ENCODE results near the gene NKIRAS1. TPM values are rescaled to one million over a fixed set of nuclear protein-coding genes. Genes with fewer than 3 reads are reported as not detected.

The NKIRAS1 gene
- total RNA-seq, 2 experiments from 2014 or later: 4.0 to 4.7 TPM

DNA sequence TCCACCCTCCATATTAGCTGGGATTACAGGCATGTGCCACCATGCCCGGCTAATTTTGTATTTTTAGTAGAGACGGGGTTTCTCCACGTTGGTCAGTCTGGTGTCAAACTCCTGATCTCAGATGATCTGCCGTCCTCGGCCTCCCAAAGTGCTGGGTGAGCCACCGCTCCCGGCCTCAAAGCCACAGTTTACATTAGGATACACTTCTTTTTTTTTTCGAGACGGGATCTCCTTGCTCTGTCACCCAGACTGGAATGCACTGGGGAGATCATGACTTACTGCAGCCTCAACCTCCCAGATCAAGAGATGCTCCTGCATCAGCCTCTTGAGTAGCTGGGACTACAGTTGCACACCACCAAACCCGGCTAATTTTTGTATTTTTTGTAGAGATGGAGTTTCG lies 25.8 kb upstream of the NKIRAS1 start:
- Histone ChIP-seq H4K20me1 (ENCODE audit: insufficient read depth, low read length) (no peaks in the 10 kb centered on the region), H3K4me1 (ENCODE audit: insufficient read depth, low read length, poor library complexity, severe bottlenecking) (peaks cover 20% of the 10 kb centered on the region), H3K27ac (ENCODE audit: low read depth, low read length, poor library complexity, severe bottlenecking) (no peak overlapping the region), H3K79me2 (ENCODE audit: insufficient read depth, low read depth, low read length) (peaks cover 9% of the 10 kb centered on the region; the same call in 1 of the 2 replicates), H3K9me2 (ENCODE audit: insufficient read depth, low read length) (no peaks in the 10 kb centered on the region), H3K4me2 (ENCODE audit: low read length) (no peak overlapping the region), H3K4me3 (ENCODE audit: low read depth, low read length, poor library complexity, severe bottlenecking) (no peak overlapping the region), H2AFZ (ENCODE audit: low read length) (no peak overlapping the region), H3K9me3 (ENCODE audit: low read length) (no peaks in the 10 kb centered on the region), H3K36me3 (ENCODE audit: insufficient read depth, low read length) (no peaks in the 10 kb centered on the region)
- TF ChIP-seq EZH2phosphoT487 (IDR thresholded peaks at IDR 0.05; ENCODE audit: borderline replicate concordance, low read depth, low read length): no peak
- TF ChIP-seq, protein P1, sequence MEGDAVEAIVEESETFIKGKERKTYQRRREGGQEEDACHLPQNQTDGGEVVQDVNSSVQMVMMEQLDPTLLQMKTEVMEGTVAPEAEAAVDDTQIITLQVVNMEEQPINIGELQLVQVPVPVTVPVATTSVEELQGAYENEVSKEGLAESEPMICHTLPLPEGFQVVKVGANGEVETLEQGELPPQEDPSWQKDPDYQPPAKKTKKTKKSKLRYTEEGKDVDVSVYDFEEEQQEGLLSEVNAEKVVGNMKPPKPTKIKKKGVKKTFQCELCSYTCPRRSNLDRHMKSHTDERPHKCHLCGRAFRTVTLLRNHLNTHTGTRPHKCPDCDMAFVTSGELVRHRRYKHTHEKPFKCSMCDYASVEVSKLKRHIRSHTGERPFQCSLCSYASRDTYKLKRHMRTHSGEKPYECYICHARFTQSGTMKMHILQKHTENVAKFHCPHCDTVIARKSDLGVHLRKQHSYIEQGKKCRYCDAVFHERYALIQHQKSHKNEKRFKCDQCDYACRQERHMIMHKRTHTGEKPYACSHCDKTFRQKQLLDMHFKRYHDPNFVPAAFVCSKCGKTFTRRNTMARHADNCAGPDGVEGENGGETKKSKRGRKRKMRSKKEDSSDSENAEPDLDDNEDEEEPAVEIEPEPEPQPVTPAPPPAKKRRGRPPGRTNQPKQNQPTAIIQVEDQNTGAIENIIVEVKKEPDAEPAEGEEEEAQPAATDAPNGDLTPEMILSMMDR (conservative IDR thresholded peaks at IDR 0.05; ENCODE audit: low read length): no peak
- intact Hi-C loops (cut with micrococcal nuclease; ENCODE audit: unreplicated experiment): loop anchor here (10.0 kb wide), 1 partner anchor 328 kb away; no protein-coding TSS in a partner anchor
- DNase-seq (ENCODE audit: low spot score): no peak
- BruUV-seq (replicated peaks): no TSS peak
- ChIA-PET CTCF (ENCODE audit: unreplicated experiment) (no interaction called here), POLR2A (no interaction called here)

DNA sequence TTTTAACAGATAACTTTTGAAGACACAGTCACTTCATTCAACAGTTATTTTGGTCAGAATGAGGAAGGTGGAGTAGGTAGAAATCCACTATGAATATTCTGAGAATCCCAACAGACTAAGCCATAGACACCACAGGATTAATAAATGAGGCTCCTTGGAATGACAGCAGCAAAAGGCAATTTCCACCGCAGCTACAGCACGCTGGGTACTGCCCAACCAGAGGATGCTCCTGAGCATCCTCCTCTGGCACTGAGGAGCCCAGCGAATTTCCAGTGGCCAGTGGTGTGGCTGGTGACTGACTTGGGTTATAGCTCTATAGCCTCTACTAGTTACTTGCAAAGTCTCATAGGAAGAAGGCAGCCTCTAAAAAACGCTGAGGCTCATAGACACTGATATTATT lies 24.6 kb upstream of the NKIRAS1 start:
- ChIA-PET CTCF (ENCODE audit: unreplicated experiment) (no interaction called here), POLR2A (interaction anchor here (0.6 to 1.3 kb wide), 5 partner anchors 9 to 540 kb away, joined by 3 to 9 read pairs (median 4); no protein-coding TSS in a partner anchor)
- intact Hi-C loops (cut with micrococcal nuclease; ENCODE audit: unreplicated experiment): loop anchor here (10.0 kb wide), 1 partner anchor 327 kb away; no protein-coding TSS in a partner anchor
- DNase-seq (ENCODE audit: low spot score): no peak
- Histone ChIP-seq H2AFZ (ENCODE audit: low read length) (no peak overlapping the region), H3K9me3 (ENCODE audit: low read length) (no peaks in the 10 kb centered on the region), H3K4me3 (ENCODE audit: low read depth, low read length, poor library complexity, severe bottlenecking) (no peak overlapping the region), H3K27ac (ENCODE audit: low read depth, low read length, poor library complexity, severe bottlenecking) (no peak overlapping the region), H3K9me2 (ENCODE audit: insufficient read depth, low read length) (no peaks in the 10 kb centered on the region), H4K20me1 (ENCODE audit: insufficient read depth, low read length) (no peaks in the 10 kb centered on the region), H3K4me2 (ENCODE audit: low read length) (no peak overlapping the region), H3K79me2 (ENCODE audit: insufficient read depth, low read depth, low read length) (peaks cover under 1% of the 10 kb centered on the region; the same call in 1 of the 2 replicates), H3K4me1 (ENCODE audit: insufficient read depth, low read length, poor library complexity, severe bottlenecking) (peaks cover 10% of the 10 kb centered on the region), H3K36me3 (ENCODE audit: insufficient read depth, low read length) (no peaks in the 10 kb centered on the region)
- BruUV-seq (replicated peaks): no TSS peak
- no peak for TF ChIP-seq EZH2phosphoT487 (IDR thresholded peaks at IDR 0.05; ENCODE audit: borderline replicate concordance, low read depth, low read length)
- TF ChIP-seq, protein P1 (conservative IDR thresholded peaks at IDR 0.05; ENCODE audit: low read length): no peak

DNA sequence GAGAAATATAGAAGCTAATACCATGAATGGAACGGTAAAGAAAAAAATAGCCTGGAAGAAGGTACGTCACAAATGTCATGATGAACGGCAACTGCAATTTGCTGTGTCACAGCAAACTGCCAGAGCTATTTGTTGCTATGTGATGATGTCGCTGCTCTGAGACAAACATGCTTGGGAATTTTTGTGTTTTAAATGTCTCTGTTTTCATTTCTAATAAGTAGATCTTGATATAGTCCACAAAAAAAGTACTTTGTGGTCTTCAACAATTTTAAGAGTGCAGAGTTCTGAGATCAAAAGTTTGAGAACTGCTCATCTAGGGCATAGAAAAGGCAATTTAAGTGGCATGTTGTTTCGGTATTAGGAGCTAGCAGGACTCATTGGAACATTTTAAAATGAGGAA lies 24.0 kb upstream of the NKIRAS1 start:
- H3K36me3 ChIP-seq (ENCODE audit: insufficient read depth, low read length): no peaks in the 10 kb centered on the region
- no peak for DNase-seq (ENCODE audit: low spot score)
- no peaks in the 10 kb centered on the region for H3K9me3 ChIP-seq (ENCODE audit: low read length)
- TF ChIP-seq, protein P1 (conservative IDR thresholded peaks at IDR 0.05; ENCODE audit: low read length): no peak
- no peak for TF ChIP-seq EZH2phosphoT487 (IDR thresholded peaks at IDR 0.05; ENCODE audit: borderline replicate concordance, low read depth, low read length)
- ChIA-PET POLR2A (interaction anchor here (0.6 to 1.3 kb wide), 11 partner anchors 10 to 860 kb away, joined by 3 to 9 read pairs (median 3); no protein-coding TSS in a partner anchor), CTCF (ENCODE audit: unreplicated experiment) (no interaction called here)
- intact Hi-C loops (cut with micrococcal nuclease; ENCODE audit: unreplicated experiment): loop anchor here (10.0 kb wide), 1 partner anchor 326 kb away; no protein-coding TSS in a partner anchor
- H3K9me2 ChIP-seq (ENCODE audit: insufficient read depth, low read length): no peaks in the 10 kb centered on the region
- H3K4me2 ChIP-seq (ENCODE audit: low read length): no peak overlapping the region
- peaks cover 10% of the 10 kb centered on the region for H3K4me1 ChIP-seq (ENCODE audit: insufficient read depth, low read length, poor library complexity, severe bottlenecking)
- no peaks in the 10 kb centered on the region for H4K20me1 ChIP-seq (ENCODE audit: insufficient read depth, low read length)
- H3K27ac ChIP-seq (ENCODE audit: low read depth, low read length, poor library complexity, severe bottlenecking): no peak overlapping the region
- no TSS peak for BruUV-seq (replicated peaks)
- no peaks in the 10 kb centered on the region for H3K79me2 ChIP-seq (ENCODE audit: insufficient read depth, low read depth, low read length)
- H2AFZ ChIP-seq (ENCODE audit: low read length): no peak overlapping the region
- H3K4me3 ChIP-seq (ENCODE audit: low read depth, low read length, poor library complexity, severe bottlenecking): no peak overlapping the region

Data from OCI-LY7 (cell line).